ENCODE measurements around the gene OSBPL8.
"Not testable (repeated sequence)": the region's sequence is repeated elsewhere in the genome, so short reads cannot be mapped to it uniquely, and the experiment has no call there.

Gene OSBPL8

GRCh38 chr12:76505050-76505449, 54.5 kb downstream of the OSBPL8 start:
- no peaks in the 10 kb centered on the region for H3K36me3 ChIP-seq (ENCODE audit: control insufficient read depth in 2 of 2, insufficient read depth in 2 of 2, low read length in 2 of 2)
- H3K9ac ChIP-seq (ENCODE audit: low read depth in 1 of 2, low read length in 2 of 2): no peak overlapping the region
- no peak overlapping the region for H3K4me3 ChIP-seq (ENCODE audit: low read length in 2 of 2)
- no peaks in the 10 kb centered on the region for H3K4me1 ChIP-seq (ENCODE audit: control insufficient read depth in 2 of 2, insufficient read depth in 2 of 2, low read length in 2 of 2)
- no peaks in the 10 kb centered on the region for H3K27me3 ChIP-seq (ENCODE audit: control insufficient read depth in 2 of 2, insufficient read depth in 2 of 2, low read length in 2 of 2)
- no peaks in the 10 kb centered on the region for H3K9me3 ChIP-seq (ENCODE audit: control insufficient read depth in 2 of 2, low read length in 2 of 2)
- H3K27ac ChIP-seq (ENCODE audit: low read depth in 2 of 2, low read length in 2 of 2): no peak overlapping the region

GRCh38 chr12:76504606-76505005, 55.0 kb downstream of the OSBPL8 start:
- H3K9me3 ChIP-seq (ENCODE audit: control insufficient read depth in 2 of 2, low read length in 2 of 2): no peaks in the 10 kb centered on the region
- H3K27me3 ChIP-seq (ENCODE audit: control insufficient read depth in 2 of 2, insufficient read depth in 2 of 2, low read length in 2 of 2): no peaks in the 10 kb centered on the region
- H3K4me1 ChIP-seq (ENCODE audit: control insufficient read depth in 2 of 2, insufficient read depth in 2 of 2, low read length in 2 of 2): no peaks in the 10 kb centered on the region
- no peak overlapping the region for H3K9ac ChIP-seq (ENCODE audit: low read depth in 1 of 2, low read length in 2 of 2)
- H3K4me3 ChIP-seq (ENCODE audit: low read length in 2 of 2): no peak overlapping the region
- H3K36me3 ChIP-seq (ENCODE audit: control insufficient read depth in 2 of 2, insufficient read depth in 2 of 2, low read length in 2 of 2): no peaks in the 10 kb centered on the region
- H3K27ac ChIP-seq (ENCODE audit: low read depth in 2 of 2, low read length in 2 of 2): no peak overlapping the region

- H3K4me3 ChIP-seq (ENCODE audit: low read length in 2 of 2): no peak overlapping the region
- no peaks in the 10 kb centered on the region for H3K9me3 ChIP-seq (ENCODE audit: control insufficient read depth in 2 of 2, low read length in 2 of 2)
- H3K36me3 ChIP-seq (ENCODE audit: control insufficient read depth in 2 of 2, insufficient read depth in 2 of 2, low read length in 2 of 2): no peaks in the 10 kb centered on the region
- H3K4me1 ChIP-seq (ENCODE audit: control insufficient read depth in 2 of 2, insufficient read depth in 2 of 2, low read length in 2 of 2): no peaks in the 10 kb centered on the region
- no peak overlapping the region for H3K9ac ChIP-seq (ENCODE audit: low read depth in 1 of 2, low read length in 2 of 2)
- no peaks in the 10 kb centered on the region for H3K27me3 ChIP-seq (ENCODE audit: control insufficient read depth in 2 of 2, insufficient read depth in 2 of 2, low read length in 2 of 2)
- H3K27ac ChIP-seq (ENCODE audit: low read depth in 2 of 2, low read length in 2 of 2): no peak overlapping the region
Measured at GRCh38 chr12:76503957-76504356, 55.6 kb downstream of the OSBPL8 start.

GRCh38 chr12:76501390-76501789, 58.2 kb downstream of the OSBPL8 start:
- Histone ChIP-seq H3K4me3 (ENCODE audit: low read length in 2 of 2) (no peak overlapping the region), H3K36me3 (ENCODE audit: control insufficient read depth in 2 of 2, insufficient read depth in 2 of 2, low read length in 2 of 2) (no peaks in the 10 kb centered on the region), H3K27ac (ENCODE audit: low read depth in 2 of 2, low read length in 2 of 2) (no peak overlapping the region), H3K4me1 (ENCODE audit: control insufficient read depth in 2 of 2, insufficient read depth in 2 of 2, low read length in 2 of 2) (no peaks in the 10 kb centered on the region), H3K9ac (ENCODE audit: low read depth in 1 of 2, low read length in 2 of 2) (no peak overlapping the region), H3K27me3 (ENCODE audit: control insufficient read depth in 2 of 2, insufficient read depth in 2 of 2, low read length in 2 of 2) (no peaks in the 10 kb centered on the region), H3K9me3 (ENCODE audit: control insufficient read depth in 2 of 2, low read length in 2 of 2) (no peaks in the 10 kb centered on the region)

- H3K27ac ChIP-seq (ENCODE audit: low read depth in 2 of 2, low read length in 2 of 2); H3K4me3 ChIP-seq (ENCODE audit: low read length in 2 of 2); H3K4me1 ChIP-seq (ENCODE audit: control insufficient read depth in 2 of 2, insufficient read depth in 2 of 2, low read length in 2 of 2); H3K9me3 ChIP-seq (ENCODE audit: control insufficient read depth in 2 of 2, low read length in 2 of 2); H3K36me3 ChIP-seq (ENCODE audit: control insufficient read depth in 2 of 2, insufficient read depth in 2 of 2, low read length in 2 of 2); H3K9ac ChIP-seq (ENCODE audit: low read depth in 1 of 2, low read length in 2 of 2); H3K27me3 ChIP-seq (ENCODE audit: control insufficient read depth in 2 of 2, insufficient read depth in 2 of 2, low read length in 2 of 2): not testable (repeated sequence)
Measured at GRCh38 chr12:76499136-76499535, 60.4 kb downstream of the OSBPL8 start.

GRCh38 chr12:76495556-76495955, 64.0 kb downstream of the OSBPL8 start:
- no peaks in the 10 kb centered on the region for H3K4me1 ChIP-seq (ENCODE audit: control insufficient read depth in 2 of 2, insufficient read depth in 2 of 2, low read length in 2 of 2)

GRCh38 chr12:76491292-76491691, 68.3 kb downstream of the OSBPL8 start:
- H3K27me3 ChIP-seq (ENCODE audit: control insufficient read depth in 2 of 2, insufficient read depth in 2 of 2, low read length in 2 of 2): no peaks in the 10 kb centered on the region
- no peaks in the 10 kb centered on the region for H3K9me3 ChIP-seq (ENCODE audit: control insufficient read depth in 2 of 2, low read length in 2 of 2)
- H3K36me3 ChIP-seq (ENCODE audit: control insufficient read depth in 2 of 2, insufficient read depth in 2 of 2, low read length in 2 of 2): no peaks in the 10 kb centered on the region
- no peak overlapping the region for H3K9ac ChIP-seq (ENCODE audit: low read depth in 1 of 2, low read length in 2 of 2)
- H3K4me3 ChIP-seq (ENCODE audit: low read length in 2 of 2): no peak overlapping the region
- no peak overlapping the region for H3K27ac ChIP-seq (ENCODE audit: low read depth in 2 of 2, low read length in 2 of 2)
- H3K4me1 ChIP-seq (ENCODE audit: control insufficient read depth in 2 of 2, insufficient read depth in 2 of 2, low read length in 2 of 2): no peaks in the 10 kb centered on the region

More at GRCh38 chr12:76495556-76495955, 64.0 kb downstream of the OSBPL8 start:
- H3K27ac ChIP-seq (ENCODE audit: low read depth in 2 of 2, low read length in 2 of 2): no peak overlapping the region
- no peaks in the 10 kb centered on the region for H3K27me3 ChIP-seq (ENCODE audit: control insufficient read depth in 2 of 2, insufficient read depth in 2 of 2, low read length in 2 of 2)
- no peak overlapping the region for H3K4me3 ChIP-seq (ENCODE audit: low read length in 2 of 2)
- no peaks in the 10 kb centered on the region for H3K9me3 ChIP-seq (ENCODE audit: control insufficient read depth in 2 of 2, low read length in 2 of 2)
- H3K9ac ChIP-seq (ENCODE audit: low read depth in 1 of 2, low read length in 2 of 2): no peak overlapping the region
- no peaks in the 10 kb centered on the region for H3K36me3 ChIP-seq (ENCODE audit: control insufficient read depth in 2 of 2, insufficient read depth in 2 of 2, low read length in 2 of 2)

GRCh38 chr12:76490763-76491162, 68.8 kb downstream of the OSBPL8 start:
- no peak overlapping the region for H3K4me3 ChIP-seq (ENCODE audit: low read length in 2 of 2)
- H3K4me1 ChIP-seq (ENCODE audit: control insufficient read depth in 2 of 2, insufficient read depth in 2 of 2, low read length in 2 of 2): no peaks in the 10 kb centered on the region
- H3K27me3 ChIP-seq (ENCODE audit: control insufficient read depth in 2 of 2, insufficient read depth in 2 of 2, low read length in 2 of 2): no peaks in the 10 kb centered on the region
- H3K27ac ChIP-seq (ENCODE audit: low read depth in 2 of 2, low read length in 2 of 2): no peak overlapping the region
- H3K9me3 ChIP-seq (ENCODE audit: control insufficient read depth in 2 of 2, low read length in 2 of 2): no peaks in the 10 kb centered on the region
- no peak overlapping the region for H3K9ac ChIP-seq (ENCODE audit: low read depth in 1 of 2, low read length in 2 of 2)
- H3K36me3 ChIP-seq (ENCODE audit: control insufficient read depth in 2 of 2, insufficient read depth in 2 of 2, low read length in 2 of 2): no peaks in the 10 kb centered on the region

- H3K4me3 ChIP-seq (ENCODE audit: low read length in 2 of 2): no peak overlapping the region
- H3K36me3 ChIP-seq (ENCODE audit: control insufficient read depth in 2 of 2, insufficient read depth in 2 of 2, low read length in 2 of 2): no peaks in the 10 kb centered on the region
Measured at GRCh38 chr12:76489737-76490136, 69.8 kb downstream of the OSBPL8 start.

GRCh38 chr12:76486011-76486410, 73.6 kb downstream of the OSBPL8 start:
- no peaks in the 10 kb centered on the region for H3K9me3 ChIP-seq (ENCODE audit: control insufficient read depth in 2 of 2, low read length in 2 of 2)
- no peak overlapping the region for H3K27ac ChIP-seq (ENCODE audit: low read depth in 2 of 2, low read length in 2 of 2)
- H3K36me3 ChIP-seq (ENCODE audit: control insufficient read depth in 2 of 2, insufficient read depth in 2 of 2, low read length in 2 of 2): peaks cover 0 to 2% of the 10 kb centered on the region in 2 donors

More at GRCh38 chr12:76489737-76490136, 69.8 kb downstream of the OSBPL8 start:
- Histone ChIP-seq H3K4me1 (ENCODE audit: control insufficient read depth in 2 of 2, insufficient read depth in 2 of 2, low read length in 2 of 2) (no peaks in the 10 kb centered on the region), H3K27me3 (ENCODE audit: control insufficient read depth in 2 of 2, insufficient read depth in 2 of 2, low read length in 2 of 2) (no peaks in the 10 kb centered on the region), H3K9ac (ENCODE audit: low read depth in 1 of 2, low read length in 2 of 2) (no peak overlapping the region), H3K9me3 (ENCODE audit: control insufficient read depth in 2 of 2, low read length in 2 of 2) (no peaks in the 10 kb centered on the region), H3K27ac (ENCODE audit: low read depth in 2 of 2, low read length in 2 of 2) (no peak overlapping the region)

GRCh38 chr12:76480796-76481195, 78.8 kb downstream of the OSBPL8 start:
- no peak overlapping the region for H3K9ac ChIP-seq (ENCODE audit: low read depth in 1 of 2, low read length in 2 of 2)
- no peak overlapping the region for H3K4me3 ChIP-seq (ENCODE audit: low read length in 2 of 2)

More at GRCh38 chr12:76486011-76486410, 73.6 kb downstream of the OSBPL8 start:
- H3K4me1 ChIP-seq (ENCODE audit: control insufficient read depth in 2 of 2, insufficient read depth in 2 of 2, low read length in 2 of 2): no peaks in the 10 kb centered on the region
- no peak overlapping the region for H3K4me3 ChIP-seq (ENCODE audit: low read length in 2 of 2)
- no peak overlapping the region for H3K9ac ChIP-seq (ENCODE audit: low read depth in 1 of 2, low read length in 2 of 2)
- H3K27me3 ChIP-seq (ENCODE audit: control insufficient read depth in 2 of 2, insufficient read depth in 2 of 2, low read length in 2 of 2): no peaks in the 10 kb centered on the region

More at GRCh38 chr12:76480796-76481195, 78.8 kb downstream of the OSBPL8 start:
- H3K27me3 ChIP-seq (ENCODE audit: control insufficient read depth in 2 of 2, insufficient read depth in 2 of 2, low read length in 2 of 2): no peaks in the 10 kb centered on the region
- no peaks in the 10 kb centered on the region for H3K9me3 ChIP-seq (ENCODE audit: control insufficient read depth in 2 of 2, low read length in 2 of 2)
- H3K4me1 ChIP-seq (ENCODE audit: control insufficient read depth in 2 of 2, insufficient read depth in 2 of 2, low read length in 2 of 2): no peaks in the 10 kb centered on the region
- peaks cover 0 to 2% of the 10 kb centered on the region in 2 donors for H3K36me3 ChIP-seq (ENCODE audit: control insufficient read depth in 2 of 2, insufficient read depth in 2 of 2, low read length in 2 of 2)
- H3K27ac ChIP-seq (ENCODE audit: low read depth in 2 of 2, low read length in 2 of 2): no peak overlapping the region
